ENCODE results near the gene CRY2. TPM values are rescaled to one million over a fixed set of nuclear protein-coding genes. Genes with fewer than 3 reads are reported as not detected.
"Not testable (repeated sequence)": the region's sequence is repeated elsewhere in the genome, so short reads cannot be mapped to it uniquely, and the experiment has no call there.

Gene CRY2
- total RNA-seq, 2 donors from 2014 or later = 200 to 224 TPM

GRCh38 chr11:45894555-45895247 lies 47.4 kb downstream of the CRY2 start:
- Mint-ChIP-seq H3K4me3 (peak overlapping the region; percentile 62), H3K36me3 (ENCODE audit: low read depth) (peaks cover 8% of the 10 kb centered on the region), H3K27me3 (peaks cover 39% of the 10 kb centered on the region), H3K4me1 (peaks cover 10% of the 10 kb centered on the region), H3K27ac (peak overlapping the region; percentile 67)
- DNase-seq (no peak), ATAC-seq (no peak)
- H3K9me3 ChIP-seq (ENCODE audit: control insufficient read depth, low read length, poor library complexity, severe bottlenecking) = no peaks in the 10 kb centered on the region

- H3K27me3 Mint-ChIP-seq = peaks cover 42% of the 10 kb centered on the region
- no peak overlapping the region for H3K27ac Mint-ChIP-seq
- no peak for DNase-seq
- no peak for ATAC-seq
- H3K36me3 Mint-ChIP-seq (ENCODE audit: low read depth) = peaks cover 11% of the 10 kb centered on the region
- no peaks in the 10 kb centered on the region for H3K9me3 ChIP-seq (ENCODE audit: control insufficient read depth, low read length, poor library complexity, severe bottlenecking)
- H3K4me3 Mint-ChIP-seq = no peak overlapping the region
- H3K4me1 Mint-ChIP-seq = peaks cover 14% of the 10 kb centered on the region
Observed at GRCh38 chr11:45895553-45896259, 48.4 kb downstream of the CRY2 start.

DNA sequence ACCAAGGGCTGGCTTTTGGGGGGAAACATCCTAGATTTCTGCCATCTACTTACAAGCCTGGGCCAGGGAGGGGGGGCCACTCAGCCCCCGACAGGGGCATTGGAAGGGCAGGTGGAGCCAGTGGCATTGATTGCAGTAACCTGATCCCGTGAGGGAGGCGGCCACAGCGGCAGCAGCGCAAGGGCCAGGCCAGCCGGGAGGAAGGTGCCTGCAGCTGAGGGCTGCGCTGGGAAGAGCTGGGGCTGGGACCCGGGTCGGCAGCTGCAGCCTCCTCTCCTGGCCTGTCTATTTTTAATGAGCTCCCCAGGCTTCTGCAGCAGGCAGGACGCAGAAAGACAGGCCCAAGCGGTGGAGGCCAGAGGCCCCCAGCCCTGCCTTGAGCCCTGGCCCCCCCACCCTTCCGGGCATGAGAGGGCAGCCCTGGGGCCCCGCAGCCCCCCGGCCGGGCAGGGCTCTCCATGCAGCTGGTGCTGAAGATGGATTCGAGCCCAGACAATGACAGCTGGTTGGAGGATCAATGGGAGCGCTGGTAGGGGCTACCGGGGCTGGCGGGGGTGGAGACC lies 49.2 kb downstream of the CRY2 start:
- ATAC-seq (no peak), DNase-seq (no peak)
- Mint-ChIP-seq H3K4me3 (no peak overlapping the region), H3K27me3 (peaks cover 46% of the 10 kb centered on the region), H3K36me3 (ENCODE audit: low read depth) (peaks cover 8% of the 10 kb centered on the region), H3K27ac (no peak overlapping the region), H3K4me1 (peaks cover 16% of the 10 kb centered on the region)
- no peaks in the 10 kb centered on the region for H3K9me3 ChIP-seq (ENCODE audit: control insufficient read depth, low read length, poor library complexity, severe bottlenecking)

DNA sequence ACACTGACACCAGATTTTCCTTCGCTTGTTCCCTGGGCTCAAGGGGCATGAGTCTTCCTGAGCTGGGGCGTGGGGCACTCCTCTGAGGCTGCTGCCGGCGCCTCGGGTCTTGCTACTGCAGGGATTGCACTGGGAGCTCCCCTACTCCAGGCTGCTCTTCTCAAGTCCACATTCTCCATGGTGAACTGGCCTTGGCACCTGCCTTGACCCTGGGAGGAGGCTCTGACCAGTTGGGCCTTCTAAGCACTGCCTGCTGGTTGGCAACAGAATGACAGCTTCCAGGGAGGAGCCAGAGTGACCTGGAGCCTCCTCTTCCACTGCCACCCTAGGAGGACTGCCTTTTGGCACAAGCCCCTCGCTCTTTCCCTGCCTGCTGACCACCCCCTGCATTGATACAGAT lies 50.3 kb downstream of the CRY2 start:
- Mint-ChIP-seq H3K4me1 (peaks cover 16% of the 10 kb centered on the region), H3K36me3 (ENCODE audit: low read depth) (peaks cover 8% of the 10 kb centered on the region), H3K4me3 (no peak overlapping the region), H3K27me3 (peaks cover 38% of the 10 kb centered on the region), H3K27ac (no peak overlapping the region)
- H3K9me3 ChIP-seq (ENCODE audit: control insufficient read depth, low read length, poor library complexity, severe bottlenecking) = no peaks in the 10 kb centered on the region
- ATAC-seq (no peak), DNase-seq (no peak)

GRCh38 chr11:45899086-45899447 lies 51.8 kb downstream of the CRY2 start:
- H3K9me3 ChIP-seq (ENCODE audit: control insufficient read depth, low read length, poor library complexity, severe bottlenecking) = no peaks in the 10 kb centered on the region
- Mint-ChIP-seq H3K27ac (peak overlapping the region; percentile 49), H3K36me3 (ENCODE audit: low read depth) (peaks cover 6% of the 10 kb centered on the region), H3K4me1 (peaks cover 16% of the 10 kb centered on the region), H3K4me3 (peak overlapping the region; percentile 82), H3K27me3 (peaks cover 33% of the 10 kb centered on the region)
- ATAC-seq = no peak
- no peak for DNase-seq

DNA sequence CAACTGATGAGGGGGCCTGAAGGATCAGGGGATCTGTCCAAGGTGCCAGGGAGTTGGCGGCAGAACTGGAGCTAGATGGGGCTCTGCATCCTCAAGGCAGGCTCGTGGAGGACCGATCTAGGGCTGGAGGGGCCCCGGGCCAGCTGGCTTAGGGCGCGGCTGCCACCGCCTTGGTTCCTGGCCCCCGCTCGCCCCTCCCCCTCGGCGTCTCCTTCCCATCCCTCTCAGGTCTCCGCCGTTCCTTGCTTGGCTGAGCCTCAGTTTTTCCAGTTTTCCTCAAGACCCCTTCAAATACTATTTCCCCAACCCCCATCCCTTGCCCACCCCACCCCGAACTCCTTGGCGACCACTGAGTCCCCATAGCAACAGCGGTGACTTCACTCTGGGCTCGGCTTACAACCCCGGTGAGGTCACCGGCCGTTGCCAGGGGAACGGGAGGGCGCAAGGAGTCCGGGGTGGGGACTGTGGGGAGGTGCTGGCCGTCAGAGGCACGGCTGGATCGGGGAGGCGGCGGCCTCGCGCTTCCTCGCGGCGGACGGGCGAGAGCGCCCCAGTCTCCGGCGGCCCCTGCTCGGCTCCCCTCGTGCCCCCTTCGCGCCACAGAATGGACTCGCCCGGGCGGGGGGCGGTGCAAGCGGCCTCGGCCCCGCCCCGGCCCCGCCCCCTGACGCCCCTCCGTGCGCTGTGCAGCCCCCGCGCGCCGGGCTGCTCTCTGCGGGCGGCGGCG lies 52.3 kb downstream of the CRY2 start:
- Mint-ChIP-seq H3K4me1 (peaks cover 18% of the 10 kb centered on the region), H3K27ac (peak overlapping the region; percentile 49), H3K4me3 (peak overlapping the region; percentile 82), H3K36me3 (ENCODE audit: low read depth) (peaks cover 6% of the 10 kb centered on the region), H3K27me3 (peaks cover 29% of the 10 kb centered on the region)
- H3K9me3 ChIP-seq (ENCODE audit: control insufficient read depth, low read length, poor library complexity, severe bottlenecking) = no peaks in the 10 kb centered on the region
- peak; percentile 82 for ATAC-seq
- peak; percentile 30 to 52 (median 51) for DNase-seq

- not testable (repeated sequence) for H3K9me3 ChIP-seq (ENCODE audit: control insufficient read depth, low read length, poor library complexity, severe bottlenecking); ATAC-seq; DNase-seq; H3K36me3 Mint-ChIP-seq (ENCODE audit: low read depth)
- Mint-ChIP-seq H3K27me3 (peaks cover 22% of the 10 kb centered on the region), H3K27ac (peak overlapping the region; percentile 70), H3K4me3 (peak overlapping the region; percentile 78), H3K4me1 (peaks cover 18% of the 10 kb centered on the region)
Observed at GRCh38 chr11:45900175-45900800, 53.0 kb downstream of the CRY2 start.

GRCh38 chr11:45900916-45901617 lies 53.8 kb downstream of the CRY2 start:
- H3K4me1 Mint-ChIP-seq = peaks cover 18% of the 10 kb centered on the region
- peaks cover 21% of the 10 kb centered on the region for H3K27me3 Mint-ChIP-seq
- H3K27ac Mint-ChIP-seq = peak overlapping the region; percentile 70
- no peak for DNase-seq
- H3K4me3 Mint-ChIP-seq = peak overlapping the region; percentile 78
- no peak for ATAC-seq
- H3K36me3 Mint-ChIP-seq (ENCODE audit: low read depth) = peaks cover 3% of the 10 kb centered on the region
- no peaks in the 10 kb centered on the region for H3K9me3 ChIP-seq (ENCODE audit: control insufficient read depth, low read length, poor library complexity, severe bottlenecking)

- Mint-ChIP-seq H3K36me3 (ENCODE audit: low read depth) (peaks cover 3% of the 10 kb centered on the region), H3K27ac (no peak overlapping the region), H3K27me3 (peaks cover 21% of the 10 kb centered on the region), H3K4me1 (peaks cover 21% of the 10 kb centered on the region), H3K4me3 (peak overlapping the region; percentile 62)
- no peaks in the 10 kb centered on the region for H3K9me3 ChIP-seq (ENCODE audit: control insufficient read depth, low read length, poor library complexity, severe bottlenecking)
- no peak for DNase-seq
- ATAC-seq = no peak
Observed at GRCh38 chr11:45901626-45902025, 54.4 kb downstream of the CRY2 start.

- DNase-seq = no peak
Observed at GRCh38 chr11:45902452-45903380, 55.4 kb downstream of the CRY2 start.

DNA sequence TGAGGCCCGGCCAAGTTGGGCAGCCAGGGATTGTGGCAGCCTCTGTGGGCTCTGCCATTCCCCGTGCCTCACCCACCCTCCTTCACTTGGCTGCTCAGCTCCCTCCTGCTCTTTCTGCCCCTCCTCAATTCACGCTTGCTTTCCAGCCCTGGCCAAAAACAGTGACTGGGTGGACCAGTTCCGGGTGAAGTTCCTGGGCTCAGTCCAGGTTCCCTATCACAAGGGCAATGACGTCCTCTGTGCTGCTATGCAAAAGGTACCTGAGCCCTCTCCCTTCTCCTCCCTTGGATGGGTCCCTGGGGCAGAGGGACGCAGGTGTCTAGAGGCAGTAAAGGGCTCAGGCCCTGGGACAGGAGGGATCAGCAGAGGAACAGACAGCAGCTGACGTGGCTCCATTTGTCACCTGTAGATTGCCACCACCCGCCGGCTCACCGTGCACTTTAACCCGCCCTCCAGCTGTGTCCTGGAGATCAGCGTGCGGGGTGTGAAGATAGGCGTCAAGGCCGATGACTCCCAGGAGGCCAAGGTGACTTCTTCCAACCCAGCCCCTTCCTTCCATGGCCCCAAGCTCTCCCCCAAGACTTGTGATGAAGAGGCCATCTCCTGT lies 57.1 kb downstream of the CRY2 start:
- peaks cover 3% of the 10 kb centered on the region for H3K36me3 Mint-ChIP-seq (ENCODE audit: low read depth)
- no peak overlapping the region for H3K27ac Mint-ChIP-seq
- DNase-seq (no peak), ATAC-seq (no peak)
- H3K27me3 Mint-ChIP-seq = peaks cover 7% of the 10 kb centered on the region
- H3K4me3 Mint-ChIP-seq = no peak overlapping the region
- peaks cover 21% of the 10 kb centered on the region for H3K4me1 Mint-ChIP-seq
- no peaks in the 10 kb centered on the region for H3K9me3 ChIP-seq (ENCODE audit: control insufficient read depth, low read length, poor library complexity, severe bottlenecking)

More at GRCh38 chr11:45902452-45903380, 55.4 kb downstream of the CRY2 start:
- no peak for ATAC-seq
- Mint-ChIP-seq H3K4me1 (peaks cover 24% of the 10 kb centered on the region), H3K27me3 (peaks cover 19% of the 10 kb centered on the region), H3K27ac (no peak overlapping the region), H3K36me3 (ENCODE audit: low read depth) (peaks cover 3% of the 10 kb centered on the region), H3K4me3 (no peak overlapping the region)
- no peaks in the 10 kb centered on the region for H3K9me3 ChIP-seq (ENCODE audit: control insufficient read depth, low read length, poor library complexity, severe bottlenecking)

All from T-helper 17 cell (primary cell).